HEK293 (cell line): ENCODE data around the gene SLC35F6.

Experiments used
- CTCF ChIA-PET: fragments of 350-600 bp; formaldehyde crosslinking; extraction: SDS; loops from one replicate; lab custom pipeline; 2021; ENCODE audit warnings: antibody characterized with exemption; lab: Yijun Ruan, JAX
- POLR2A ChIA-PET: fragments of 300-600 bp; formaldehyde crosslinking; extraction: SDS; loops from one replicate; lab custom pipeline; 2020; ENCODE audit warnings: antibody characterized with exemption, inconsistent platforms; lab: Yijun Ruan, JAX
- H3K27ac ChIP-seq: fragments of 200-500 bp; sonication (Bioruptor generic); 2 replicates; pipeline ENCODE4 v1.5.1; 2014; ENCODE audit warnings: low read depth, low read length, control low read depth, inconsistent platforms; ENCODE audit errors: extremely low read depth
- H3K36me3 ChIP-seq, 2 experiments: fragments of 200-500 bp in 1 of 2; sonication (Bioruptor generic) in 1 of 2; 1 replicate in 1 of 2; 2 replicates in 1 of 2; pipeline ENCODE4 v1.5.1; 2014 to 2017; ENCODE audit warnings: inconsistent platforms in 2 of 2, low read length in 2 of 2; ENCODE audit not compliant: control insufficient read depth in 2 of 2, insufficient read depth in 1 of 2
- H3K4me1 ChIP-seq: fragments of 200-500 bp; sonication (Bioruptor generic); 2 replicates; pipeline ENCODE4 v1.5.1; 2014; ENCODE audit warnings: mild to moderate bottlenecking, low read length, inconsistent platforms; ENCODE audit not compliant: control insufficient read depth, insufficient read depth
- H3K4me3 ChIP-seq: 2 replicates; pipeline ENCODE4 v1.5.1; 2011; ENCODE audit warnings: low read depth, mild to moderate bottlenecking, control low read depth, low read length, moderate library complexity
- H3K9me3 ChIP-seq: fragments of 200-500 bp; sonication (Bioruptor generic); 2 replicates; pipeline ENCODE4 v1.5.1; 2014; ENCODE audit warnings: low read depth, low read length, inconsistent platforms; ENCODE audit not compliant: control insufficient read depth, insufficient read depth
- EGR2 ChIP-seq: fragments of 450-650 bp; formaldehyde crosslinking; IDR thresholded peaks from 2 replicates; pipeline ENCODE4 v1.5.1; 2016; ENCODE audit warnings: low read depth, missing biosample characterization, missing genetic modification characterization
- ELK4 ChIP-seq: IDR thresholded peaks from 2 replicates; pipeline ENCODE4 v1.6.1; 2011; ENCODE audit warnings: mild to moderate bottlenecking, low read depth, low read length, borderline replicate concordance
- GLI2 ChIP-seq: fragments of 450-650 bp; formaldehyde crosslinking; IDR thresholded peaks from 2 replicates; pipeline ENCODE4; 2017; ENCODE audit warnings: missing biosample characterization, missing genetic modification characterization, low read depth, borderline replicate concordance
- INSM2 ChIP-seq: fragments of 450-650 bp; formaldehyde crosslinking; IDR thresholded peaks from 2 replicates; pipeline ENCODE4 v1.5.1; 2016; ENCODE audit warnings: missing biosample characterization, missing genetic modification characterization
- PATZ1 ChIP-seq: fragments of 450-650 bp; formaldehyde crosslinking; IDR thresholded peaks from 2 replicates; pipeline ENCODE4 v1.5.1; 2016; ENCODE audit warnings: missing biosample characterization, missing genetic modification characterization
- PRDM2 ChIP-seq: fragments of 450-650 bp; formaldehyde crosslinking; IDR thresholded peaks from 2 replicates; pipeline ENCODE4 v1.5.1; 2016; ENCODE audit warnings: missing biosample characterization, missing genetic modification characterization, borderline replicate concordance
- SCRT1 ChIP-seq: fragments of 450-650 bp; formaldehyde crosslinking; IDR thresholded peaks from 2 replicates; pipeline ENCODE4 v1.5.1; 2016; ENCODE audit warnings: missing biosample characterization, missing genetic modification characterization, borderline replicate concordance
- SCRT2 ChIP-seq: fragments of 450-650 bp; formaldehyde crosslinking; IDR thresholded peaks from 2 replicates; pipeline ENCODE4 v1.5.1; 2016; ENCODE audit warnings: missing biosample characterization, missing genetic modification characterization
- ZBTB7A ChIP-seq: fragments of 450-650 bp; formaldehyde crosslinking; IDR thresholded peaks from 2 replicates; pipeline ENCODE4 v1.5.1; 2016; ENCODE audit warnings: low read depth, missing biosample characterization, missing genetic modification characterization
- ZBTB8A ChIP-seq: fragments of 450-650 bp; formaldehyde crosslinking; IDR thresholded peaks from 2 replicates; pipeline ENCODE4 v1.5.1; 2016; ENCODE audit warnings: missing biosample characterization, missing genetic modification characterization
- ZEB2 ChIP-seq: fragments of 450-650 bp; formaldehyde crosslinking; IDR thresholded peaks from 2 replicates; pipeline ENCODE4 v1.5.1; 2016; ENCODE audit warnings: missing biosample characterization, missing genetic modification characterization
- ZNF138 ChIP-seq: fragments of 450-650 bp; formaldehyde crosslinking; IDR thresholded peaks from 2 replicates; pipeline ENCODE4 v1.5.1; 2016; ENCODE audit warnings: missing biosample characterization, missing genetic modification characterization, borderline replicate concordance
- ZNF2 ChIP-seq: fragments of 450-650 bp; formaldehyde crosslinking; IDR thresholded peaks from 2 replicates; pipeline ENCODE4 v1.5.1; 2016; ENCODE audit warnings: missing biosample characterization, missing genetic modification characterization
- ZNF223 ChIP-seq: fragments of 450-650 bp; formaldehyde crosslinking; IDR thresholded peaks from 2 replicates; pipeline ENCODE4 v1.5.1; 2016; ENCODE audit warnings: missing biosample characterization, missing genetic modification characterization
- ZNF274 ChIP-seq, 2 experiments: fragments of 200-500 bp in 1 of 2; fragments of 450-650 bp in 1 of 2; sonication (Bioruptor generic) in 1 of 2; formaldehyde crosslinking in 1 of 2; IDR thresholded peaks; 2 replicates each; pipeline versions ENCODE4 v1.5.1 to v1.6.1; 2014 to 2016; ENCODE audit warnings: borderline replicate concordance in 1 of 2, inconsistent platforms in 1 of 2, low read length in 1 of 2, missing biosample characterization in 1 of 2, missing genetic modification characterization in 1 of 2
- ZNF391 ChIP-seq: fragments of 450-650 bp; formaldehyde crosslinking; IDR thresholded peaks from 2 replicates; pipeline ENCODE4 v1.5.1; 2016; ENCODE audit warnings: low read depth, missing biosample characterization, missing genetic modification characterization, borderline replicate concordance
- ZNF433 ChIP-seq: fragments of 450-650 bp; formaldehyde crosslinking; IDR thresholded peaks from 2 replicates; pipeline ENCODE4 v1.5.1; 2016; ENCODE audit warnings: missing biosample characterization, missing genetic modification characterization, low read depth
- ZNF449 ChIP-seq: fragments of 450-650 bp; formaldehyde crosslinking; IDR thresholded peaks from 2 replicates; pipeline ENCODE4 v1.5.1; 2017; ENCODE audit warnings: missing biosample characterization, mild to moderate bottlenecking, missing genetic modification characterization, moderate library complexity
- ZNF521 ChIP-seq: fragments of 450-650 bp; formaldehyde crosslinking; IDR thresholded peaks from 2 replicates; pipeline ENCODE4 v1.5.1; 2017; ENCODE audit warnings: missing biosample characterization, mild to moderate bottlenecking, missing genetic modification characterization
- ZNF544 ChIP-seq: fragments of 450-650 bp; formaldehyde crosslinking; IDR thresholded peaks from 2 replicates; pipeline ENCODE4 v1.5.0; 2017; ENCODE audit warnings: missing biosample characterization, missing genetic modification characterization
- ZNF626 ChIP-seq: fragments of 450-650 bp; sonication (Bioruptor Pico); formaldehyde crosslinking; IDR thresholded peaks from 2 replicates; pipeline ENCODE4 v1.5.1; 2018; ENCODE audit warnings: missing biosample characterization, missing genetic modification characterization, inconsistent platforms
- ZNF658 ChIP-seq: fragments of 450-650 bp; formaldehyde crosslinking; IDR thresholded peaks from 2 replicates; pipeline ENCODE4; 2016; ENCODE audit warnings: missing biosample characterization, missing genetic modification characterization
- ZSCAN23 ChIP-seq: fragments of 450-650 bp; formaldehyde crosslinking; IDR thresholded peaks from 2 replicates; pipeline ENCODE4 v1.5.1; 2016; ENCODE audit warnings: missing biosample characterization, missing genetic modification characterization

The SLC35F6 gene

GRCh38 chr2:26778507-26778906, 14.4 kb downstream of the SLC35F6 start:
- Histone ChIP-seq H3K4me1 (no peaks in the 10 kb centered on the region), H3K4me3 (no peak overlapping the region), H3K27ac (no peak overlapping the region), H3K36me3 (peaks cover 8 to 67% of the 10 kb centered on the region in 2 experiments; a peak in 2 of 3 replicates), H3K9me3 (no peaks in the 10 kb centered on the region)
- no peak for TF ChIP-seq ZNF223 (tag by site-specific recombination)
- no peak for TF ChIP-seq ZNF2
- no peak for TF ChIP-seq PRDM2
- no peak for TF ChIP-seq GLI2
- TF ChIP-seq SCRT2 = no peak
- TF ChIP-seq SCRT1 (tag by site-specific recombination) = no peak
- ChIA-PET CTCF (no interaction called here), POLR2A (no interaction called here)

- no peak overlapping the region for H3K27ac ChIP-seq
- peaks cover 8 to 52% of the 10 kb centered on the region in 2 experiments; a peak in 2 of 3 replicates for H3K36me3 ChIP-seq
- no peak for TF ChIP-seq ZNF274 (IDR thresholded peaks at IDR 0.05; ENCODE audit: low read length)
- no peak for TF ChIP-seq ZNF274 (tag by site-specific recombination; IDR thresholded peaks at IDR 0.05; ENCODE audit: borderline replicate concordance)
- TF ChIP-seq ZBTB7A (tag by site-specific recombination) = no peak
- TF ChIP-seq ZNF658 (tag by site-specific recombination) = no peak
- no peak for TF ChIP-seq ZBTB8A
- TF ChIP-seq ZNF626 (tag by site-specific recombination) = no peak
- TF ChIP-seq PATZ1 (tag by site-specific recombination) = no peak
- TF ChIP-seq ZNF433 = no peak
- TF ChIP-seq ZNF391 = no peak
- no peak for TF ChIP-seq ZNF138 (tag by site-specific recombination)
- no peak for TF ChIP-seq EGR2 (tag by site-specific recombination)
- no peak for TF ChIP-seq ZNF521
- no peak for TF ChIP-seq ELK4
- TF ChIP-seq ZEB2 = no peak
- TF ChIP-seq INSM2 (tag by site-specific recombination) = no peak
- TF ChIP-seq ZSCAN23 (tag by site-specific recombination) = no peak
- no peak for TF ChIP-seq ZNF544 (tag by site-specific recombination)
- TF ChIP-seq ZNF449 (tag by site-specific recombination) = no peak
- no peak overlapping the region for H3K4me3 ChIP-seq
- no peaks in the 10 kb centered on the region for H3K9me3 ChIP-seq
- CTCF ChIA-PET = interaction anchor here (0.7 to 1.0 kb wide), 2 partner anchors 66 to 275 kb away, joined by 3 read pairs; no protein-coding TSS in a partner anchor
- no peaks in the 10 kb centered on the region for H3K4me1 ChIP-seq
- POLR2A ChIA-PET = interaction anchor here (1.2 kb wide), 1 partner anchor 9 kb away, joined by 3 read pairs; no protein-coding TSS in a partner anchor
These were observed 16.2 kb downstream of the SLC35F6 start for GRCh38 chr2:26780203-26780760.
